Neural progenitor cell (in vitro differentiated cells): ENCODE data around the gene ATF6.

Source experiments
- CTCF ChIP-seq: fragments of 200-600 bp; sonication (generic); IDR thresholded peaks from 2 replicates; pipeline ENCODE4 v1.5.1; 2017; ENCODE audit warnings: antibody characterized with exemption, mild to moderate bottlenecking
- EZH2phosphoT487 ChIP-seq: fragments of 200-600 bp; sonication (generic); IDR thresholded peaks from 2 replicates; pipeline ENCODE4 v1.6.1; 2017; ENCODE audit warnings: antibody characterized with exemption

DNA sequence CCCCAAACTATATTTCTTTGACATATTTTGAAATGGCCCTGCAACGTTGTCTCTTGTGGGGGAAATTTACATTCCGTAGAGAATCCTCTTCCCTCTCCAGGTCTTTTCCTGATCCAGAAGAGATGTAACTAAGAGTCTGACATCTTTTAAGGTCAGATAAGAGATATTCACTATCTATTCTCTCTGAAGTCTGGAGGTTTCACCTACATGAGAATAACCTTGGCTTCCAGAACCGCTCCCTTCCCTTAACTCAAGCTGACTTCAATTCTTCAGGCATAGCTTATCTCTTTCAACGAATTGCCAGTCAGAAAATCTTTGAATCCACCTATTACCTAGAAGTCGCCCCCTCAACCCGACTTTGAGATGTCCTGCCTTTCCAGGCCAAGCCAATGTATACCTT, 34.9 kb upstream of the ATF6 start:
- TF ChIP-seq CTCF (no peak), EZH2phosphoT487 (no peak)
